Epidermal melanocyte (primary cell): ENCODE measurements around the gene SFMBT2.
"Not testable (repeated sequence)": the region's sequence is repeated elsewhere in the genome, so short reads cannot be mapped to it uniquely, and the experiment has no call there.

Experiments used
- DNase-seq: peaks from one replicate; pipeline ENCODE4 v3.0.0; 2011; ENCODE audit warnings: low spot score; ENCODE audit not compliant: insufficient read length

The SFMBT2 gene

GRCh38 chr10:7231509-7232414 lies 179.1 kb downstream of the SFMBT2 start:
- no peak for DNase-seq

- no peak for DNase-seq
These were observed 179.9 kb downstream of the SFMBT2 start for GRCh38 chr10:7230951-7231350.

GRCh38 chr10:7230036-7230435 lies 180.8 kb downstream of the SFMBT2 start:
- DNase-seq, result no peak

- DNase-seq, result no peak
These were observed 185.7 kb downstream of the SFMBT2 start for GRCh38 chr10:7225133-7225532.

- DNase-seq, result no peak
These were observed 191.9 kb downstream of the SFMBT2 start for GRCh38 chr10:7218968-7219367.

- not testable (repeated sequence) for DNase-seq
These were observed 198.1 kb downstream of the SFMBT2 start for GRCh38 chr10:7212696-7213095.

GRCh38 chr10:7211857-7212577 lies 198.8 kb downstream of the SFMBT2 start:
- DNase-seq, result no peak

- no peak for DNase-seq
These were observed 200.3 kb downstream of the SFMBT2 start for GRCh38 chr10:7210516-7210915.

GRCh38 chr10:7209458-7209857 lies 201.4 kb downstream of the SFMBT2 start:
- DNase-seq, result no peak

- no peak for DNase-seq
These were observed 204.3 kb downstream of the SFMBT2 start for GRCh38 chr10:7206412-7207100.

GRCh38 chr10:7205656-7206055 lies 205.2 kb downstream of the SFMBT2 start:
- no peak for DNase-seq

GRCh38 chr10:7202793-7203355 lies 208.0 kb downstream of the SFMBT2 start:
- no peak for DNase-seq

- no peak for DNase-seq
These were observed 211.6 kb downstream of the SFMBT2 start for GRCh38 chr10:7199152-7199760.

- DNase-seq, result no peak
These were observed 214.6 kb downstream of the SFMBT2 start for GRCh38 chr10:7196284-7196683.

- DNase-seq, result no peak
These were observed 215.7 kb downstream of the SFMBT2 start for GRCh38 chr10:7195118-7195517.

GRCh38 chr10:7194571-7194970 lies 216.3 kb downstream of the SFMBT2 start:
- DNase-seq, result no peak

GRCh38 chr10:7193369-7193768 lies 217.5 kb downstream of the SFMBT2 start:
- DNase-seq, result no peak

GRCh38 chr10:7192831-7193361 lies 217.9 kb downstream of the SFMBT2 start:
- DNase-seq, result no peak

GRCh38 chr10:7192061-7192460 lies 218.8 kb downstream of the SFMBT2 start:
- DNase-seq, result no peak

- DNase-seq, result not testable (repeated sequence)
These were observed 220.1 kb downstream of the SFMBT2 start for GRCh38 chr10:7190772-7191171.

- no peak for DNase-seq
These were observed 220.9 kb downstream of the SFMBT2 start for GRCh38 chr10:7189909-7190308.
